HG03060 (cell line): ENCODE data around the gene CHN1.

Experiments used
- ATAC-seq: cut with Tn5 transposase; IDR thresholded peaks from one replicate; pipeline ENCODE4 v1.9.1; 2021; ENCODE audit warnings: low read depth, moderate number of reproducible peaks; ENCODE audit not compliant: unreplicated experiment

CHN1 gene

DNA sequence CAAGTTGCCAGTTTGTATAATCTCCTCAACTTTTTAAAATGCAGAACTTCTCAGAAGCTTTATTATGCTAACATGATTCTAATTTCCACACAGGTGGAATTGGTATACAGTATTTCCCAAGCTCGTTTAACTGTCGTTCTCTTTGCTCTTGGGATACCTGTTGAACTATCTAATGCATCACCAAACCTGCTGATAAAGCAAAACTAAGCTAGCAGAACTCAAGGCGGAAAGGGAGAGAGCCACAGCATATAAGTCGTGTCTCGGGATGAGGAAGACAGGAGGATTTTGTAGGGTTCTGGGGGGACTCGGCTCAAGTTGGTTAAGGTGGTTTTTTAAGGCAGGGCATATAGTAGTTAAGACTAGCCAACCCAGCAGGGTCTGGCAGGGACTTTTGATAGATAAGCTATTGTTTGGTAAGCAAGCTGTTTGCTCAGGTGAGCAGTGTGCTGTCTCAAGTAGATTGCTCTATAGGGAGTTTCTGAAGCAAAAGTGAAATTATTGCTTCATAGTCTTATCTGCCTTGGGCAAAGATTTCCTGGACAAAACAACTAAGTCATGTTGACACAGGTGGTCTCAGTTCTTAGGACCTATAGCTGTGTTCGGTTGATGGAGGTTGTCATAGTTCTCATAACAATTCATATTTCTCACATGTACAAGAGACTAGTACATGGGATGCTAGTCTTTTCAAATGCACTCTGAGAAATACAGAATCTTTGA is 212.7 kb downstream of the CHN1 start:
- ATAC-seq = no peak

DNA sequence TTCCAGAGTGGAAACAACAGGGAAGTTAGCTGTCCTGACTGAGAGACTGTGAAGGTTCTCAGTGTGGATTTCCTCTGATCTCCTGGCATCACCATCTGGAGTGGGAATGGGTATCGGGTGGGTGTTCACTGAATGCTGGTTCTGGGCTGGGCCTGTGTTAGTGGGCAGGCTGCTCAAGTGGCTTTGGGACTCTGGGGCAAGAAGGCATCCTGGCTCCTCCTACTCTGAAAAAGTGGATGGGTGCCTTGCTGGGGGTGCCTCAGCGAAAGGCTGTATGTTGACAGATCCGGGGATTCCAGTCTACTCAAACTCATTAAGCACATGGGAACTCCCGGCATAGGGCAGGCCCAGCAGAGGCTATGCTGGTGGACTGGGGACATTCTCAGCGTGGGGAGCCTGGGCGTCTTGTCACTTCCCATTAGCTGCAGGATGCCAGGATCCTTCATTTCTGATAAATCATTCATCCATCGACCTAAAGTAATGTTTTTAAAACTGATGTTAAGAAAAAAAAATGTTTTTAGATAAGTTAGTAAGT is 213.4 kb downstream of the CHN1 start:
- ATAC-seq = no peak

DNA sequence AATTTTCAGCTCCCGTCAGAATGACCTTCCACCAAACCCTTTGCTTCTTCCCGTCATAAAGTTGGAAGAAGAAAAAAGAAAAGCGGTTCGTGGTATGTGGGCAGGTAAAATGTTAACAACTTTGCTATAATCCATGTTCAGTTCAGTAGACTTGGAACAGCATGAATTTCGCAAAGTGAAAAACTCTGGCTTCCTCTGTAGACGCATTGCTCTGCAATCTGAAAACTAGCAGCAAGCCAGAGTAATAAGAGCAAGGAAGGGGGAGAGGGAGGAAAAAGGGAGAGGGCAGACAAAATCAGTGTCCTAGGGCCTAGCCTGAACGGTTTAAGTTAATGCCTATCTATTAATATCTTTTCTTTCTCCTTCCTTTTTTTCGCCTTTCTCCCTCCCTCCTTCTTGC is 214.2 kb downstream of the CHN1 start:
- no peak for ATAC-seq

DNA sequence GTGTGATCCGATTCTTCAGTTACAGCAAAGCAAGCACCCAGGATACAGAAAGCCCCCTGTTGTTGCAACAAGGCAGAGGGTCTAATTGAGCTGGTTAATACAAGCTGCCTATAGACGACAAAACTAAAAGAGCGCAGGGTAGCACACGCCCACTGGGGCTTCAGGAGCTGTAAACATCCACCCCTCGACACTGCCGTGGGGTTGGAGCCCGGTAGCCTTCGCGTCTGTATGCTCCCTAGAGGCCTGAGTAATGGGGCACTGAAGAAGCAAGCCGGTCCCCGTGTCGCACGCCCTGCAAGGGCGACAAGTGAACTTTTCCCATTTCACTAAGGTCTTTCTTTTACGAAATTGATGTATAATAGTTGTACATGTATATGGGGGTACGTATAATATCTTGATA is 216.2 kb downstream of the CHN1 start:
- no peak for ATAC-seq

DNA sequence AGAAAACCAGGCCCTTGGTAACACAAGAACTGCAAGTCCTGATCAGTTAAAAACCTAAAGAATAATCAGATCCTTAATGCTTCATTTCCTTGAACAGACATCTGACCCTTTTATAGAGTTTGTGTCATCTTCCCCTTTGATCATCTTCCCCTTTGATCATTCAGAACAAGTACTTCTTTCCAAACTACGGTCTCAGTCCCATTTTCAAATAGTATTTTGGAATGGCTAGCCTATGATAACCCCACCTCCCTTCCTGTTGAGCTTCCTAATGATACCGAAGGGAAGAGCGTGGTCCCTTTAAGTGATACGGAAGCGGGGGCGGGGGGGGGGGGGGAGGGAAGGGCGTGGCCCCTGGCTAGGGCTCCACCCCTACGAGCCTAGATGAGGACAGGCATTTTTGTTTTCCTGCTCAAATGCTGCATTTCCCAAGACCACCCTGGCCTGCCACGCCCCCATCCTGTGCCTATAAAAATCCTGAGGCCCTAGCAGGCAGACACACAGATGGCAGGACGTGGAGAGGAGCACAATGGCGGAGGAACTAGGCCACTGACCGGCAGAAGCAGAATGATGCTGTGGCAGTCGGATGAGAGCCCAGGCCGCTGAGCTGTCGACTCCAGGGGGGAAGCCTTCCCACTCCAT is 216.8 kb downstream of the CHN1 start:
- no peak for ATAC-seq

DNA sequence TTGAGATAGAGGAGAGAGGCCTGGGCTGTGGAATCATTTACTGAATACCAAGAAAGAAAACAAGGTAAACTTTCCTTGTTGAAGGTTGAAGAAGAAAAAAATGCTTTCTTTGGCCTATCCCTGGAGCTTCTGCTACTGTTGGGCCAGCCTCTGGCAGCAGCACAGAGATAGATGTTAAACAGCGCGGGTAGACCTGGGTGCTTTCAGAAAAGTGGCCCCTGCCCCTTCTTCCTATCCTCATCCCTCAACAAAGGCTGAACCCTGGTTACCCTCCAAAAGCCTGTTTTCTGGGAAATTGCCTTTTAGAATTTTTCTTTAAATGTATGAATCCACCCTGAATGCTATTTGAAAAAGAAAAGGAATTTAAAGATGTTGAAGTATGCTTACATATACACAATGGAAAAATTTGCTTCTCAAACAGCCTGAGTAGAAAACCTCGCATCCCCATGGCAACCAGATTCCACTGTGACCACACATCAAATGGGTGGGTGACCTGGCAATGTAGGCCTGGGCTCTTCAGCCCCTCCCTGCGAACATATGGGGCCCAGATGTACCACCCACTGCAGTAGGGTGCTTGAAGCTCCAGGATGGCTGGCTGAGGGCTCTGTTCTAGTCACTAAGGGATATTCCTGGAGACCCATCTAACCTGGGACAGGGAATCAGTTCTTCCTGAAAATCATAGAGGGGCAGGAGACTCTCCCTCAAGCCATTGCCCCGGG is 217.5 kb downstream of the CHN1 start:
- ATAC-seq = no peak

DNA sequence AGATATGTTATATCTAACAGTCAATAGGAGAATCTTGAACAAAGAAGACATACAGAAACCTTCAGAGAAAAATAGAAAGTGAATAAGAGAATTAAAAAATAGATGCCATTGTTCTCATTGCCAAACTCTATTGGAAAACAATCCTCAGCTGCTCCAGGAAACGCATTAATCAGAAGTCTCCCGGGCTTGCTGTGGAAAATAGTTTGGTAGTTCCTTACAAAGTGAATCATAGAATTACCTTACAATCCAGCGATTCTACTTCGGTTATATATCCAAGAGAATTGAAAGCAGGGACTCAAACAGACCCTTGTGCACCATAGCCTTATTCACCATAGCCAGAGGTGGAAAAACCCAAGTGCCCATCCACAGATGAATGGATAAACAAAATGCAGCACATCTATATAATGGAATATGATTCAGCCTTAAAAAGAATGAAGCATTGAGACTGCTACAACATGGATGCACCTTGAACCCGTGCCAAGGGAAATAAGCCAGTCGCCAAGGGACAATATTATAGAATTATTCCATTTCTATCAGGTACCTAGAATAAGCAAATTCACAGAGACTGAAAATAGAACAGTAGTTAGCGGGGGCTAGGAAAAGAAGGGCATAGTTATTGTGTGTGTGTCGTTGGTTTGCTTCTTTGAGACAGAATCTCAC is 219.0 kb downstream of the CHN1 start:
- ATAC-seq = no peak

DNA sequence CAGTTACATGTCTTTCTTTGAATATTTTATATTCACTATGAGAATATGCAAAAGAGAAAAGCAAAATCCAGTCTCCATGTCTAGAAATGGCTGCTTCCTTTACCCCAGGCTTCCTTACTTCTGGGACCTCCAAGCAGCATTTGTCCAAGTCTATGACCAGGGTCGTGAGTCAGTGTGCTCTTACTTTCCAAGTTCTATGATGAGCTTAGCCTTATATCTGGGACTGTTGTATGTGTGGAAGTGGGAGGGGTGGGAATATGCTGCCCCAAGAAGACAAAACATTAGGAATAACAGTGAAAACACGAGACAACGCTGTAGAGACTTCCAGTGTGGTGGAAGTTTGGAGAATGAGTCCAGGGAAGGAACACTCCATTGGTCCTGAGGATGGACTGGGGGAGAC is 219.7 kb downstream of the CHN1 start:
- ATAC-seq = no peak

DNA sequence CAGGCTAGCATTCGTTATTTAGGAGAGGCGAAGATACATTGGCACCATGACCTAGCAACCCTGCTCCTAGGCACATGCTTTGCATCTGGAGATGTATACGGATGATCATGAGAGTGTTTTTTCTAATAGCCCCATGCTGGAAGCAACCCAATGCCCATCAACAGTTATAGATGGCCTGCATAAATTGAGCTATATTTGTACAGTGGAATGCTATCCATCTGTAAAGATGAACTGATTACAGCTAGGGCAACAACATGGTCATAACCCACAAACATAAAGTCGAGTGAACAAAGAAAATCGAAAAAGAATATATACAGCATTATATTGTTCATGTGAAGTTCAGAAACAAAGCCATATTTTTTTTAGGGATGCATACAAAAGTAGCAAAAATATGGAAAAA is 220.3 kb downstream of the CHN1 start:
- no peak for ATAC-seq

DNA sequence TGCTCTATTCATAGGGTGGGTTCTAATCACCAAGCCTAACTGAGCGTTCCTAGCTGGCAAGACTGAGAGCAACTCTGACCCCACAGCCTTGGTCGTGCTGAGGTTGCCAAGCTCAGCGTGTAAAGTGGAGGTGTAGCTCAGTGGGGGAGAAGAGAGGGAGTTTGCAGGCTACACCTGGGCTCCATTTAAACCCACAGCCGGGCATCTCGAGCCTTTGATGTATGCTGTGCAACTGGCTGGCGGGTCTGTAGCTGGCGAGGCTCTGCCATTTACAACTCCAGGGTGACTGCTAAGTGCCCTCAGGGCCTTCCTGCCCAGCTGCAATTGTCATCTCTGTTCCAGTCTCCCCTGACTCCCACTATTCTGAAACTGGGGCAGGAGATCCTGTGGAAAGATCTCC is 220.9 kb downstream of the CHN1 start:
- ATAC-seq = no peak

DNA sequence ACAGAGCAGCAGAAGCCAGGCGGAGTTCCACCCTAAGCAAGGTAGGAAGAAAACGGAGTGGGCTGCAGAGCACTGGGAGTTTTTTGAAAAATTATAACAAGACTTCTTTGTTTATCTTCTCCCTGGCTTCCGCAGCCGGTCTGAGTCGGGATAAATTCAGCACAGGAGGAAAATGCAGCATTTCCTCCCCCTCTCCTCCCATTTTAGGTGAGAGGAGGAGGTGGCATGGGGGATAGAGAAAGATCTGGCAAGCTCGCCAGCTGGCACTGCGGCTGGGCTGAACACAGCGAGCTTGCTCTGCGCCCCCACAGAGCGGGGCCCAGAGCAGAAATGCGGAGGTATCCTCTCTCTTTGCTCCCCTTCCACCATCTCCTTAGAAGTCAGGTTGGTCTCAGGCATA is 223.2 kb downstream of the CHN1 start:
- ATAC-seq = no peak

DNA sequence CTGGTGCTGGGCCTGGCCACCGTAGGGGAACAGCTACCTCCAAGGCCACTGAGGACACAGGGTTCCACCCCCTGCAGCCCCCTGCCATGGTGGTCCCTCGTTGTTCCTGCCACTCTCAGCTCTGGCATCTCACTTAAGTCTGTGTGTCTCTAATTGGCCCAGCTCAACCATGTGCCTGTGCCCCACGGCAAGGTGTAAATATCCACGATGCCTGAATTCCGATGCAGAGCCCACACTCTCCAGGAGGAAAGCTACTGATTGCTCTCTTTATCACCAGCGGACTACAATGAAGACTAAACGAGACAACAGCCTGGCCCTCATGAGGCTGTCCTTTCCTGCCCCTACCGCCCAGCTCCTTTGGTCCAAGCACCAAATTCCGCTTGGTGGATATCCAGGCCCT is 223.9 kb downstream of the CHN1 start:
- no peak for ATAC-seq

DNA sequence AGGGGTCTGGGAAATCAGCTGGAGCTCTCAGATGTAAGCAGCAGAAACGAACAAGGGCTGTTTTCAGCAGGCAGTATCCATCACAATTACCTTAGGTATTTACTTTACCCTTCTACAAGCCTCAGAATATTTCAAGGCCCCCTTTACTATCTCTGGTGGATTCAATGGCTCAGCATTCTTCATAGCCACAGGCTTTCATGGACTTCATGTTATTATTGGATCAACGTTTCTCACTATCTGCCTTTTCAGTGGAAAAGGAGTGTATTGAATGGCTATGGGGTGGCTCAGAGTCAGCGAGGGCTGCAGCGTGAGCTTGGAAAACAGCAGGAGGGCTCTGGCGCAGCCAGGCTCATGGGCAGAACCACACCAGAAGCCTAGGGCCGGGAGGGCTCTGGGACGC is 224.3 kb downstream of the CHN1 start:
- no peak for ATAC-seq

DNA sequence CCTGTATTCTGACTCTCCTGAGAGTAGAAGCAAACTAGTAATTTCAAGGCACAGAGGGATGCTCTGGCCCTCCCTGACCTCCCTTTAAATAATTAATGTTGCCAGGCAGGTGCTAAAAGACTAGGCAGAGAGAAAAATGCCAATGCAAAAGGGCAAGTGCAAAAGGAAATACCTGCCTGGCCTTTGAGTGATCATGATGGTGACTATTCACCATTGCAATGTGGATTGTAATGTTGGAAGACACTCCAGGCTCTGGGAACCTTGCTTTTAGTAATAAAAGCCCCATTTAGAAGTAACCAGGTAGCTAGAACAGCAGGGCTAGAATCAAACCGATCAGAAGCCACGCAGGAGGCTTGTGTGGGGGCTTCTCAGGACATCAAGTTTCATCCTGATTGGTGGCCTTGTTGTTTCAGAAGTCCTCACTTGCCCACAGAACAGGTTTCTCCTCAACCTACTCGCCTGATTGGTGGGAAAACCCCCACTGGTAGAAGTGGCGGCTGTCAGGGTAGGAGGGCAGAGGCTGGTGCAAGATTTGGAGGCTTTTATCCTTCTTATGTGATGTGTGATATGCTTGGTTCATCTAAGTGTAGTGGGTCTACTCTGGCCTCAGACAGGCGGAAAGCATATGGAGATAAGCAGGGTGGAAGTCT is 224.9 kb downstream of the CHN1 start:
- no peak for ATAC-seq

DNA sequence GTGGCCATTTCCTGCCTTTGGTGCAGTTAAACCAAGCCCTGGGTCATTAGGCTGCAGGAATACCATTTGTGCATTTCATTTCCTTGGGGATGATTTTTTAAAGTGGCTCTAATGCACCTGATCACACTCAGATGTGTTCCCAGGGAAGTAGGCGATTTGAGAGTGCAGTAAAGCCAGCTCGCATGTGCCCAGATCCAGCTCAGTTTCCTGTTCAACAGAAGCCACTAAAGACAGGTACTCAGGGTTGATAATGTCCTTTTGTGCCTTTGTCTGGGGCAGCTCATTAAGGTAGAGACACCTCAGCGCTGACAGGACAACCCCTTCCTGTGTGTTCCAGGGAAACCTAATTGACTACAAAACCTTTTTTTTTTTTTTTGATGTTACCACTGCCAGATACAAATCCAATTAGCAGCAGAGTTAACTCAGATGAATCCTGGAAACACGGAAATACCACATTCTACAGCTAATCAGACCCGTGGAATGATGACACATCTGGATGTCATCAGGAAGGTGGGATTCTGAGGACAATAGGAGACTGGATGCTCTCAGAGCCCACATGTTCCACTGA is 225.7 kb downstream of the CHN1 start:
- ATAC-seq = no peak

DNA sequence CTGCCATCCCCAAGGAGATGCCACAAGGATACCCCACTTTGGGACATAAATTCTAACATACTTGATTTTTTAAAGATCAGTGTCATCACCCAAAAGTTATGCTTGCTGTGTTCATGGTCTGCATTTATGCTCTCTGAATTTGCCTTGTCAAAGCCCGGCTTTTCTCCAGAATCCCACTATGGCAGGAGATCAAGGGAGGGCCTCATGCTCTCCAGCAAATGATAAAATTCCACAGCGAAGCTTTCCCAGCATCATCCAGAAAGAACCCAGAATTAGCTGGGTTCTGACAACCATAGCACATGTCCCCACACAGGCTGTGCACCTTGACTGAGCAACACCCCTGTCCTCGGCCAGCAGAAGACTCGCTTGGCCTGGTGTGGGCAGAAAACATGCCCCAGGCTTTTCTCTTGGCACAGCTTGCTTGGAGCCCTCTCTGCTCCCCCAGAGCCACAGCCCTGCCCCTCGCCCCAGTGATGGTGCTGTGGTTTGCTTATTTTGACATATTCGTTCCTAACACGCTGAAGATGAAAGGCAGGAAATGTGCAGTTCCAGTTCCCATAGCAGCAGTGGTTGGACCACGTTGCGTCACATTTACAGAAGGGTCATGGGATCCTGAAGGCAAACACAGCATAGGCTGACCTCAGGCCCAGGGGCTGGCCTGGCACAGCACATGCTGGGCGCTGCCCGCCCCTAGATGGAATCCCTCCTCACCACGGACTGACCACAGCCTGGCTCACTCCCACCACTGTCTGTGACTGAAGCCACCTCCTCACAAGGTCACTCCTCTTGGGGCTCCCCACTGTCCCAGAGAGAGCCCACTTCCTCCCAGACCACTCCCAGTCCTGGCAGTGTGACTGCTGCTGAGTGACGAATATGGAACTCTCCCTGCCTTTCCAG is 226.8 kb downstream of the CHN1 start:
- ATAC-seq = peak; percentile 55

DNA sequence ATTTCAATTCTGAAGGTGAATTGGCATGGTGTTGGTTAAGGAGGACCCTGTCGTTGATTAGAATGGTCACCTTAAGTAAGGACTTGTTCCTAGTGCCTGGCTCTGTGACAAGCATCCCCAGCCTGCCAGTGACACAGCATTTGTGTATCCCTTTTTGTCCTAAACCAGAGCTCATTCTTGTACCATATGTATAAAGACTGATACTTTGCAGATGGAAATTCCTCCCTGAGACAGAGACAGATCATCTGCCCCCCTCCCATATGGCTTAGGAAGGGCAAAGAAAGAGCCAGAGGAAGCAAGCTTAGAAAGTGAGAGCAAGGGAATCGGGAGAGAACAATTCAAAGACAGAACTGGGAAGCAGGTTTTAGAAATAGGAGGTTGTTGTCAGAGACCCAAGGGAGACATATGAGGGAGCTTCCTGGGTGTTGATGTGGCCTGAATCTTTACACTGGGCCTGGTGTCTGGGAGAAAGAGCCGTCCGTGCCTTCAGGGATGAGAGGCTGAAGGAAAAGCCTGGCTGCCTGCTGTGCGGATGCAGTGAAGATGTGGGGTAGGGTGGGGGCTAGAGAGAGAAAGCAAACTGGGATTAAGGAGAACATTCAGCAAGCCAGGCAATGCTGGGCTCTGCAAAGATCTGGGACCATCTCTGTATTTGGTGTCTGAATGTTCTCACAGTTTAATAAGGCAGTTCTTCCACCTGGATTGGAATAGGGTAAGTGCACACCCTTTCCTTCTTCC is 227.7 kb downstream of the CHN1 start:
- no peak for ATAC-seq

DNA sequence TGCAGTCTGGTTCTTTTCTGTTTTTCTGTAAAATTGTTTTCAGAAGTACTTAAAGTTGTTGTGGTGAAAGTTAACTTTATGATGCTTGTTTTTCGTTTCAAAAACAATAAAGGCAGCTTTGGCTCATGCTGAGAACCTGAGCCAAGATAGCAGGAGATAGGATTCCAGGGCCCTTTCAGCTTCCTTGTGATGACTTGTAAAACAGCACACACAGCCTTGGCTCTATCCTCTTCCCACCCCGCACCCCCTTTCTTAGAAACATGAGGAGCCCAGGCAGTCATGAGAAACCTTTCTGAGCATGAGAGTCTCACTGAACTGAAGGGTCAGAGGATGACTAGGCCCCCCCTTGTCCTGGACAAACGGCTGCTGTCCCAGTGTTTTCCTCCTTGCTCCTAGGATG is 228.5 kb downstream of the CHN1 start:
- no peak for ATAC-seq

DNA sequence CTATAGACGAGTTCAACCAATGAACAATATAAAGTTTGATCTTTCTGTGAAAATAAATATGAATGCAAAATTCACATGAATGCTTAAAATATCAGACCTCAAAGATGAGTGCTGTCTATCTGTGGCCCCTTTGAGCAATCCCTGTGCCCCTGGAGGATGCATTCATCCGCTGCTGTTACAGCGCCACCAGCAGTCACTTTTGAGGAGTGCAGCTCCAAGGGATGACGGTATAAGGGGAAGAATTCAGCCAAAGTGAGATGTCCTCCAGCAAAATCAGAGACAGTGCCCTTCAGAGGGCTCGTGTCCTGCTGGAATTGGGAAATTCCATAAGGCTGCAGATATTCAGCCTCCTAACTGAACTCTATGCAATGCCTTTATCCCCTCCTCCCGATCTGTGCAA is 229.0 kb downstream of the CHN1 start:
- ATAC-seq = no peak
